ENCODE data around the gene C10orf88. TPM values are rescaled to one million over a fixed set of nuclear protein-coding genes. Genes with fewer than 3 reads are reported as not detected.

Gene C10orf88
- total and polyA plus RNA-seq, 9 of the 15 experiments (the other 6 are each of a cell fraction or from before 2014, with no cell fraction given), result 2.5 to 9.6 (median 7.5) TPM

- DNase-seq (ENCODE audit: extremely low read depth in 1 of 4, low spot score in 3 of 4) (no peak), ATAC-seq (no peak), FAIRE-seq (no peak)
- peaks cover 5% of the 10 kb centered on the region; the same call in 1 of the 3 replicates for H3K79me2 ChIP-seq (ENCODE audit: control insufficient read depth, insufficient read depth, low read length)
- intact Hi-C loops (cut with micrococcal nuclease) (no loop called here), in situ Hi-C loops (cut with MboI) (no loop called here)
- no peaks in the 10 kb centered on the region for H3K9me1 ChIP-seq (ENCODE audit: control insufficient read depth, insufficient read depth, low read length)
- H4K20me1 ChIP-seq (replicated peaks; ENCODE audit: control insufficient read depth, insufficient read depth, low read length), result no peaks in the 10 kb centered on the region
- ChIA-PET CTCF (ENCODE audit: low intra/inter-chr PET ratio) (no interaction called here), POLR2A (interaction anchor here (1.9 kb wide), 1 partner anchor 13 kb away, joined by 7 read pairs; no protein-coding TSS in a partner anchor)
- TF ChIP-seq KLF13 (tag; IDR thresholded peaks at IDR 0.05; ENCODE audit: borderline replicate concordance, low read depth), result no peak
- no peak for TF ChIP-seq E2F3 (CRISPR knock-in tag; IDR thresholded peaks at IDR 0.05)
- no peak for TF ChIP-seq ARHGAP35 (IDR thresholded peaks at IDR 0.05; ENCODE audit: partially characterized antibody)
- no peak for TF ChIP-seq PTTG1 (tag; IDR thresholded peaks at IDR 0.05; ENCODE audit: low read depth)
- TF ChIP-seq NFYB (IDR thresholded peaks at IDR 0.05; ENCODE audit: extremely low read depth, insufficient read length), result no peak
- TF ChIP-seq ZNF280B (CRISPR knock-in tag; IDR thresholded peaks at IDR 0.05), result no peak
- no peak for TF ChIP-seq MAFG (tag; conservative IDR thresholded peaks at IDR 0.05)
- no peak for TF ChIP-seq CHD4 (IDR thresholded peaks at IDR 0.05; ENCODE audit: insufficient read depth, insufficient replicate concordance, low read depth, low read length, poor library complexity, severe bottlenecking)
- H3K27ac ChIP-seq (ENCODE audit: extremely low read depth, low read depth, low read length), result no peak overlapping the region
- H3K4me2 ChIP-seq (ENCODE audit: insufficient read depth, low read length), result no peak overlapping the region
- H3K36me3 ChIP-seq (ENCODE audit: control insufficient read depth, insufficient read depth, low read length), result peaks cover 37% of the 10 kb centered on the region; the same call in 2 of the 3 replicates
- no peak overlapping the region for H3K4me3 ChIP-seq
- 98% methylated on average over 5 of the region's 6 CpGs for WGBS (ENCODE audit: insufficient coverage, low coverage, missing lambda C conversion rate)
- H3K4me1 ChIP-seq (replicated peaks in 1 of 2; ENCODE audit: control insufficient read depth in 2 of 2, insufficient read depth in 2 of 2, low read length in 2 of 2), result peaks cover 0 to 4% of the 10 kb centered on the region in 2 experiments; a peak in 2 of 5 replicates
- no peaks in the 10 kb centered on the region for H3K9me3 ChIP-seq (replicated peaks; ENCODE audit: control insufficient read depth, insufficient read depth, low read depth, low read length)
- H2AFZ ChIP-seq (ENCODE audit: low read depth, low read length), result no peak overlapping the region
- H3K9ac ChIP-seq (ENCODE audit: insufficient read depth in 1 of 2, low read depth in 2 of 2, low read length in 2 of 2), result no peak overlapping the region
- BruUV-seq (replicated peaks), result no TSS peak
- no peaks in the 10 kb centered on the region for H3K27me3 ChIP-seq (ENCODE audit: control insufficient read depth in 2 of 2, insufficient read depth in 2 of 2, low read length in 2 of 2)
These were observed 32.3 kb upstream of the C10orf88 start for GRCh38 chr10:122986335-122986734.
